K562 (cell line): ENCODE measurements around the gene RHOV. TPM values are rescaled to one million over a fixed set of nuclear protein-coding genes. Genes with fewer than 3 reads are reported as not detected.

Source experiments
- ATAC-seq: fragments of 200-7000 bp; cut with Tn5 transposase; 3 replicates; pipeline ENCODE4 v1.9.1; 2020; ENCODE audit warnings: moderate library complexity
- BruUV-seq: library from RNA; stranded (reverse); fragments of 400-500 nt; replicated peaks from 2 replicates; lab custom pipeline; 2021; lab: Mats Ljungman, UMichigan
- CTCF ChIA-PET: fragments of 300-600 bp; formaldehyde crosslinking; extraction: SDS; loops from one replicate; lab custom pipeline; 2021; ENCODE audit warnings: low intra/inter-chr PET ratio; lab: Yijun Ruan, JAX
- POLR2A ChIA-PET: fragments of 300-600, 350-650 bp; sonication (Branson Sonifier 250); formaldehyde crosslinking; extraction: SDS; loops from one replicate; lab custom pipeline; 2021; ENCODE audit warnings: antibody characterized with exemption, inconsistent platforms; lab: Yijun Ruan, JAX
- DNase-seq, 4 experiments: peaks; one replicate each; pipeline versions ENCODE4 v3.0.0 to v3.0.0-alpha.2; 2011 to 2018; ENCODE audit warnings: low spot score in 3 of 4, mixed read lengths in 3 of 4; ENCODE audit errors: extremely low read depth in 1 of 4
- FAIRE-seq: peaks from 2 replicates; lab custom pipeline; 2011; peaks lifted over from hg19 to GRCh38; lab: Jason Lieb, UNC
- H2AFZ ChIP-seq: 2 replicates; pipeline ENCODE4 v1.6.0; 2011; ENCODE audit warnings: low read depth, low read length, control low read depth, inconsistent platforms
- H3K27ac ChIP-seq: fragments of 200-600 bp; 3 replicates; pipeline ENCODE4 v1.8.0; 2011; ENCODE audit warnings: low read depth, mild to moderate bottlenecking, control low read depth, inconsistent platforms, low read length, moderate library complexity, mixed read lengths; ENCODE audit errors: extremely low read depth
- H3K27me3 ChIP-seq, 2 experiments: fragments of 300-600 bp in 1 of 2; 2 replicates in 1 of 2; 3 replicates in 1 of 2; pipeline versions ENCODE4 v1.6.0 to v1.8.0; 2011; ENCODE audit warnings: inconsistent platforms in 2 of 2, low read length in 2 of 2, mild to moderate bottlenecking in 1 of 2, mixed read lengths in 1 of 2, moderate library complexity in 1 of 2; ENCODE audit not compliant: control insufficient read depth in 2 of 2, insufficient read depth in 2 of 2
- H3K36me3 ChIP-seq: fragments of 300-600 bp; 3 replicates; pipeline ENCODE4 v1.8.0; 2011; ENCODE audit warnings: mild to moderate bottlenecking, low read length, inconsistent platforms; ENCODE audit not compliant: control insufficient read depth, insufficient read depth
- H3K4me1 ChIP-seq, 2 experiments: fragments of 200-600 bp in 1 of 2; replicated peaks in 1 of 2; 2 replicates in 1 of 2; 3 replicates in 1 of 2; pipeline versions ENCODE4 v1.5.1 to v1.8.0; 2011; ENCODE audit warnings: inconsistent platforms in 2 of 2, low read length in 2 of 2, mild to moderate bottlenecking in 1 of 2, mixed read lengths in 1 of 2, moderate library complexity in 1 of 2; ENCODE audit not compliant: control insufficient read depth in 2 of 2, insufficient read depth in 2 of 2
- H3K4me2 ChIP-seq: 2 replicates; pipeline ENCODE4 v1.6.1; 2011; ENCODE audit warnings: low read length, control low read depth, inconsistent platforms, mixed read lengths; ENCODE audit not compliant: insufficient read depth
- H3K4me3 ChIP-seq: fragments of 200-600 bp; sonication (generic), shearing (Covaris generic); 2 replicates; pipeline ENCODE4 v1.5.1; 2016; ENCODE audit warnings: control low read depth, inconsistent platforms
- H3K79me2 ChIP-seq: fragments of 200-600 bp; 3 replicates; pipeline ENCODE4 v1.8.0; 2011; ENCODE audit warnings: low read length, inconsistent platforms; ENCODE audit not compliant: control insufficient read depth, insufficient read depth
- H3K9ac ChIP-seq, 2 experiments: 2 replicates each; pipeline versions ENCODE4 v1.6.0 to v1.6.1; 2011; ENCODE audit warnings: low read depth in 2 of 2, low read length in 2 of 2, control low read depth in 1 of 2, inconsistent platforms in 1 of 2, mild to moderate bottlenecking in 1 of 2, mixed read lengths in 1 of 2; ENCODE audit not compliant: insufficient read depth in 1 of 2
- H3K9me1 ChIP-seq: one replicate; pipeline ENCODE4 v1.6.0; 2011; ENCODE audit warnings: inconsistent platforms, mild to moderate bottlenecking, low read length, moderate library complexity; ENCODE audit not compliant: control insufficient read depth, insufficient read depth
- H3K9me3 ChIP-seq: replicated peaks from 2 replicates; pipeline ENCODE4 v1.5.1; 2011; ENCODE audit warnings: low read depth, low read length, inconsistent platforms; ENCODE audit not compliant: control insufficient read depth, insufficient read depth
- H4K20me1 ChIP-seq: replicated peaks from 2 replicates; pipeline ENCODE4 v1.6.1; 2011; ENCODE audit warnings: low read length, inconsistent platforms, mixed read lengths; ENCODE audit not compliant: control insufficient read depth, insufficient read depth
- ERF ChIP-seq: fragments of 450-650 bp; formaldehyde crosslinking; IDR thresholded peaks from 2 replicates; pipeline ENCODE4 v1.4.0; 2020; ENCODE audit warnings: mild to moderate bottlenecking, mixed read lengths
- GTF2B ChIP-seq: IDR thresholded peaks from 2 replicates; pipeline ENCODE4 v1.6.1; 2011; ENCODE audit not compliant: insufficient read length; ENCODE audit errors: extremely low read depth
- ILF3 ChIP-seq: fragments of 450-650 bp; IDR thresholded peaks from 2 replicates; pipeline ENCODE4 v1.6.1; 2018; ENCODE audit warnings: antibody characterized with exemption, mild to moderate bottlenecking, moderate library complexity, borderline replicate concordance
- RAD51 ChIP-seq: fragments of 450-650 bp; IDR thresholded peaks from 2 replicates; pipeline ENCODE4 v1.7.1; 2016; ENCODE audit warnings: low read depth, mild to moderate bottlenecking, borderline replicate concordance
- RBFOX2 ChIP-seq: fragments of 200-400 bp; formaldehyde crosslinking; IDR thresholded peaks from 2 replicates; pipeline ENCODE4 v1.6.1; 2017; ENCODE audit warnings: low read depth, mild to moderate bottlenecking, low read length, moderate library complexity
- RHOXF2B ChIP-seq: fragments of 250-450 bp; sonication (Bioruptor Pico); conservative IDR thresholded peaks from 2 replicates; pipeline ENCODE4 v1.5.1; 2021
- SAFB2 ChIP-seq: fragments of 200-400 bp; formaldehyde crosslinking; IDR thresholded peaks from 2 replicates; pipeline ENCODE4 v1.6.1; 2018; ENCODE audit warnings: borderline replicate concordance, low read length, low read depth, moderate library complexity; ENCODE audit not compliant: severe bottlenecking
- TFE3 ChIP-seq: fragments of 450-650 bp; formaldehyde crosslinking; IDR thresholded peaks from 2 replicates; pipeline ENCODE4 v1.4.0; 2020; ENCODE audit warnings: mild to moderate bottlenecking, mixed read lengths
- ZBTB49 ChIP-seq: sonication (generic); formaldehyde crosslinking; IDR thresholded peaks from 2 replicates; pipeline ENCODE4 v1.8.0; 2022; ENCODE audit warnings: missing genetic modification reagents, mild to moderate bottlenecking, borderline replicate concordance
- ZNF121 ChIP-seq: sonication (generic); formaldehyde crosslinking; conservative IDR thresholded peaks from 2 replicates; pipeline ENCODE4 v1.8.0; 2022; ENCODE audit warnings: missing genetic modification reagents
- ZNF175 ChIP-seq: fragments of 200-800 bp; sonication (Bioruptor generic); IDR thresholded peaks from 2 replicates; pipeline ENCODE4 v1.6.1; 2016; ENCODE audit warnings: low read depth, mild to moderate bottlenecking, missing genetic modification characterization, missing compliant biosample characterization
- ZNF76 ChIP-seq: fragments of 250-450 bp; sonication (Bioruptor Pico); IDR thresholded peaks from 2 replicates; pipeline ENCODE4 v1.4.0; 2020; ENCODE audit warnings: mild to moderate bottlenecking, moderate library complexity, borderline replicate concordance
- WGBS: fragments of 100-300 bp; shearing (Covaris generic); methylation state at CpG from one replicate; pipeline ENCODE4 v1.1.6; 2016; ENCODE audit warnings: low coverage, mixed read lengths; ENCODE audit not compliant: insufficient coverage; ENCODE audit errors: missing lambda C conversion rate; 5-methylcytosine and 5-hydroxymethylcytosine counted together
- in situ Hi-C: fragments of 300-500 bp; cut with MboI; formaldehyde crosslinking; loops from 4 replicates; pipeline ENCODE4 v1.15.0; 2018; ENCODE audit warnings: inconsistent platforms, mixed read lengths
- intact Hi-C: fragments of 100-400 bp; cut with micrococcal nuclease; formaldehyde crosslinking; loops from 2 replicates; pipeline ENCODE4 v1.14.2; 2022
- polyA plus RNA-seq, 8 experiments: library from polyadenylated mRNA; depleted of rRNA in 4 of 8; stranded (reverse) in 5 of 8; unstranded in 3 of 8; fragments of >200 nt; fragmentation: Nextera tagmentation in 2 of 8; fragmentation: Illumina TruSeq in 1 of 8; extraction: Ambion mirVana in 2 of 8; extraction: Trizol in 1 of 8; gene quantifications; 2 replicates each; pipeline versions ENCODE4 v1.2.1 to v1.2.3, GENCODE V29; 2011 to 2014; ENCODE audit warnings: inconsistent platforms in 1 of 8, missing spikeins in 1 of 8
- total RNA-seq, 7 experiments: library from RNA; depleted of rRNA in 6 of 7; stranded (reverse); fragments of >200 nt in 6 of 7; fragmentation: Illumina TruSeq in 2 of 7; extraction: Trizol in 2 of 7; gene quantifications; 2 replicates each; pipeline versions ENCODE4 v1.2.1 to v1.2.3, GENCODE V29; 2011 to 2021; ENCODE audit warnings: low replicate concordance in 1 of 7

RHOV gene
- total and polyA plus RNA-seq, 9 of the 15 experiments (the other 6 are each of a cell fraction or from before 2014, with no cell fraction given), result 0.08 to 2.0 (median 1.1) TPM

GRCh38 chr15:40852529-40852928 is 21.5 kb downstream of the RHOV start (continued):
- no peak for TF ChIP-seq ZBTB49 (CRISPR knock-in tag)
- no peak for TF ChIP-seq ZNF175
- TF ChIP-seq ZNF76 (CRISPR knock-in tag), result no peak
- TF ChIP-seq RAD51, result no peak

- ATAC-seq, result no peak
- Histone ChIP-seq H3K27ac (no peak overlapping the region), H3K79me2 (no peaks in the 10 kb centered on the region)
- 52% methylated on average over 7 of the region's 8 CpGs for WGBS
- TF ChIP-seq RBFOX2 (no peak), RHOXF2B (CRISPR knock-in tag) (no peak), SAFB2 (no peak), TFE3 (no peak), ILF3 (no peak), GTF2B (no peak), ERF (CRISPR knock-in tag) (no peak), ZNF121 (CRISPR knock-in tag) (no peak)
- TF ChIP-seq, all 486 proteins: peak for 0
- Histone ChIP-seq H2AFZ (no peak overlapping the region), H3K4me1 (peaks cover 26 to 34% of the 10 kb centered on the region in 2 experiments), H3K9me1 (no peaks in the 10 kb centered on the region), H4K20me1 (no peaks in the 10 kb centered on the region), H3K9ac (peak overlapping the region in 1 of 2 experiments; percentile 13; a peak in 1 of 4 replicates), H3K9me3 (no peaks in the 10 kb centered on the region), H3K4me2 (no peak overlapping the region), H3K27me3 (no peaks in the 10 kb centered on the region; a peak in 1 of 5 replicates), H3K4me3 (no peak overlapping the region), H3K36me3 (no peaks in the 10 kb centered on the region)
- no peak for FAIRE-seq
- BruUV-seq, result no TSS peak
- intact Hi-C loops (loop anchor here (10.0 kb wide), 1 partner anchor 176 kb away; no protein-coding TSS in a partner anchor), in situ Hi-C loops (no loop called here)
- ChIA-PET POLR2A (interaction anchor here (0.6 to 1.0 kb wide), 3 partner anchors 10 to 51 kb away, joined by 3 read pairs; no protein-coding TSS in a partner anchor), CTCF (no interaction called here)
- DNase-seq, result no peak
Measured at GRCh38 chr15:40850576-40851112, 23.4 kb downstream of the RHOV start.
